Thoracic aorta (tissue), 2 donors: ENCODE results near the gene RANBP3. TPM values are rescaled to one million over a fixed set of nuclear protein-coding genes. Genes with fewer than 3 reads are reported as not detected.

Source experiments
- ATAC-seq: fragments of 150-250 bp; one replicate; pipeline ENCODE4 v1.8.0; 2017; ENCODE audit warnings: low read depth; ENCODE audit not compliant: insufficient number of reproducible peaks, low FRiP score
- DNase-seq: peaks from one replicate; pipeline ENCODE4 v3.0.0-alpha.2; 2020; ENCODE audit warnings: low spot score
- H3K27ac ChIP-seq, 2 donors: fragments of 200-600 bp; sonication (generic); 1 replicate in 1 of 2; 2 replicates in 1 of 2; pipeline ENCODE4 v1.5.1; 2016; ENCODE audit warnings: mild to moderate bottlenecking in 2 of 2, moderate library complexity in 2 of 2
- H3K27me3 ChIP-seq: fragments of 200-600 bp; sonication (generic); replicated peaks from 2 replicates; pipeline ENCODE4 v1.6.0; 2016; ENCODE audit warnings: mild to moderate bottlenecking; ENCODE audit not compliant: insufficient read depth
- H3K36me3 ChIP-seq: fragments of 200-600 bp; sonication (generic); one replicate; pipeline ENCODE4 v1.5.1; 2016
- H3K4me1 ChIP-seq, 2 donors: fragments of 200-600 bp; sonication (generic); 1 replicate in 1 of 2; 2 replicates in 1 of 2; pipeline versions ENCODE4 v1.5.1 to v1.6.0; 2016; ENCODE audit warnings: low read depth in 2 of 2, mild to moderate bottlenecking in 1 of 2; ENCODE audit not compliant: control insufficient read depth in 1 of 2
- H3K4me3 ChIP-seq: fragments of 200-600 bp; sonication (generic); 2 replicates; pipeline ENCODE4 v1.5.1; 2016; ENCODE audit warnings: mild to moderate bottlenecking
- H3K9me3 ChIP-seq: fragments of 200-600 bp; sonication (generic); 2 replicates; pipeline ENCODE4 v1.5.1; 2016
- total RNA-seq, 2 donors: library from RNA; depleted of rRNA; stranded (reverse); fragments of >200 nt; gene quantifications; one replicate each; pipeline versions ENCODE4 v1.1.0 to v1.2.3, GENCODE V29; 2016
- TF ChIP-seq, protein P1 (sequence below): fragments of 200-600 bp; sonication (generic); IDR thresholded peaks from one replicate; pipeline ENCODE4 v1.5.1; 2019; ENCODE audit warnings: antibody characterized with exemption

Gene RANBP3
- total RNA-seq, 2 donors from 2014 or later: 51.4 to 101 TPM

DNA sequence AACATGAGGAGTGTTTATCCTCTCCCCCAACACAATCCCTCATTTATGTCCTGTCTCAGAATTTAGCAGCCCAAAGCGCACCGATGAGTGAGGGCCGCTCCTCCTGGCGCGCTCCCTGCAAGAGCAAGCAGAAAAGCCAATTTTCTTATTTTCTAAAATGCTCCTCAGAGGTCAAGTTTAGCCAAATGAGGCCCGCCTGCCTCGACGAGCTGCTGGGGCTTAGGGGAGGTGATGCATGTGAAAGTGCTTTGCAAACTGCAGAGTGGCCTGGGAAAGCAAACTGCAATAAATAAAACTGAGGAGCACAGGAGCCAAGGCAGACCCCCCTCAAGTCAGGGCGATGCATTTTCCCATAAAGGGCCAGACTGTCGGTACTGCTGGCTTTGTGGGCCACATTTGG is 34.9 kb downstream of the RANBP3 start:
- peaks cover 27% of the 10 kb centered on the region for H3K36me3 ChIP-seq
- no peaks in the 10 kb centered on the region for H3K9me3 ChIP-seq
- H3K4me3 ChIP-seq: no peak overlapping the region
- no peaks in the 10 kb centered on the region for H3K27me3 ChIP-seq
- H3K4me1 ChIP-seq: peaks cover 3 to 18% of the 10 kb centered on the region in 2 donors
- TF ChIP-seq, protein P1, sequence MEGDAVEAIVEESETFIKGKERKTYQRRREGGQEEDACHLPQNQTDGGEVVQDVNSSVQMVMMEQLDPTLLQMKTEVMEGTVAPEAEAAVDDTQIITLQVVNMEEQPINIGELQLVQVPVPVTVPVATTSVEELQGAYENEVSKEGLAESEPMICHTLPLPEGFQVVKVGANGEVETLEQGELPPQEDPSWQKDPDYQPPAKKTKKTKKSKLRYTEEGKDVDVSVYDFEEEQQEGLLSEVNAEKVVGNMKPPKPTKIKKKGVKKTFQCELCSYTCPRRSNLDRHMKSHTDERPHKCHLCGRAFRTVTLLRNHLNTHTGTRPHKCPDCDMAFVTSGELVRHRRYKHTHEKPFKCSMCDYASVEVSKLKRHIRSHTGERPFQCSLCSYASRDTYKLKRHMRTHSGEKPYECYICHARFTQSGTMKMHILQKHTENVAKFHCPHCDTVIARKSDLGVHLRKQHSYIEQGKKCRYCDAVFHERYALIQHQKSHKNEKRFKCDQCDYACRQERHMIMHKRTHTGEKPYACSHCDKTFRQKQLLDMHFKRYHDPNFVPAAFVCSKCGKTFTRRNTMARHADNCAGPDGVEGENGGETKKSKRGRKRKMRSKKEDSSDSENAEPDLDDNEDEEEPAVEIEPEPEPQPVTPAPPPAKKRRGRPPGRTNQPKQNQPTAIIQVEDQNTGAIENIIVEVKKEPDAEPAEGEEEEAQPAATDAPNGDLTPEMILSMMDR: no peak
- DNase-seq: no peak
- no peak for ATAC-seq
- H3K27ac ChIP-seq: no peak overlapping the region

DNA sequence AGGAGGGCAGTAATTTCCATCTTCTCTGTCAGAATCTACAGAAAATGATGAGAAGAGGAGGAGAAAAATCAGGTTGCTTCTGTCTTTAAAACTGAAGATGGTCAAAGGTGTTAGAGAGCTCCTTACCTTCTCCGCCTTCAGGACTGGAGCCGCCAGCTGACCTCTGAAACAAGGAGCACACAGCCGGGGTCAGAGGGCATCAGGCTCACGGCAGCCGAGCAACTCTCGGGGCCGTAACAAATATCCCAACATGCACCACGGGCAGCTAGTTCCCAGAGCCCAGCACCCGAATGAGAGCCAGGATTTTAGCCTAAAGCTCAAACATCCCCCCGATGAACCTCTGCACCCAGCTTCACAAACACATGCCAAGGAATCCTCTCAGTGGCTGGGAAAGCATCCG is 36.3 kb downstream of the RANBP3 start:
- TF ChIP-seq, protein P1: no peak
- peaks cover 27% of the 10 kb centered on the region for H3K36me3 ChIP-seq
- no peak for ATAC-seq
- no peaks in the 10 kb centered on the region for H3K9me3 ChIP-seq
- H3K27me3 ChIP-seq: no peaks in the 10 kb centered on the region
- no peak overlapping the region for H3K4me3 ChIP-seq
- no peak overlapping the region for H3K27ac ChIP-seq
- H3K4me1 ChIP-seq: peaks cover 0 to 4% of the 10 kb centered on the region in 2 donors
- DNase-seq: no peak

DNA sequence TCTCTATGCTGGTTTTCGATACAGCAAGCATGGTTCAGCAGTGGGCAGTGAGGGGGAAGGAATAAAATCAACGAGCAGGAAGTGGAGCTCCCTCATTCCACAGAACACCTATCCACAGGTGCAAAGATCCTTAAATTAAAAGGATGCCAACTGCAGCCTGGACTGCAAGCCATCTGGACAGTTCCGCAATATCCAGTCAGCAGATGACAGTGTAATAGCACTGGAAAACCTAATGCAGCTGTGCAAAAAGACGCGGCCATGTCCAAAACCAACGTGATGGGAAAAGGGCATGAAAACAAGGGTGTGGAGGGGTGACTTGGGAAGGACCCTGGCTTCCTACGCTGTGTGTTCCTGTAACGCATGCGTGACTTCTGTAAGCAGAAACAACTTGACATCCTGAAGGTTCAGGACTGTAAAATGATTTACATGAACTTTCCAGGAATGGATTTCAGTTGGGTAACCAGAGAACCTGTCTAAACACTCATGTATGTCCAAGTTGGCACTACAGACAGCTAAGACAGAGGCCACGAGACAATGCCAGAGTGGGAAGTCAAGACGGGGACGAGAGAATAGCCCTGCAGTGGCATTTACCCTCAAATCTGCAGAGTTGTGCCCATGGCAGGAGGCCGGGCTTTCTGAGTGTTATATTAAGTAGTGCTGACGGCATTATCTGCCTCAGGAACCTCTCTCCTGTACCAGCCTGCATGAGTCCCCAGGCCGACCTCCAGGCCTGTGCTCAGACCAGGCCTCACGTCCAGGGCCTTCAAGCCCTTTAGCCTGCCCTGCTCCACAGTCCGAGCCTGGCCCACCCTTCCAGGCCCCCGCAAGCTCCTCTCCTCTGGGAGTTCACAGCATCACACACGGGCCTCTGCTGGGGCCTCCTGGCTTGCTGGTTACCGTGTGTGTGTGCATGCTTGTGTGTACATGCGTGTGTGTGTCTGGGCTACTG is 37.4 kb downstream of the RANBP3 start:
- Histone ChIP-seq H3K27me3 (no peaks in the 10 kb centered on the region), H3K4me1 (peaks cover under 1 to 4% of the 10 kb centered on the region in 2 donors), H3K27ac (no peak overlapping the region), H3K36me3 (peaks cover 27% of the 10 kb centered on the region), H3K4me3 (no peak overlapping the region), H3K9me3 (no peaks in the 10 kb centered on the region)
- no peak for DNase-seq
- TF ChIP-seq, protein P1: no peak
- ATAC-seq: no peak

DNA sequence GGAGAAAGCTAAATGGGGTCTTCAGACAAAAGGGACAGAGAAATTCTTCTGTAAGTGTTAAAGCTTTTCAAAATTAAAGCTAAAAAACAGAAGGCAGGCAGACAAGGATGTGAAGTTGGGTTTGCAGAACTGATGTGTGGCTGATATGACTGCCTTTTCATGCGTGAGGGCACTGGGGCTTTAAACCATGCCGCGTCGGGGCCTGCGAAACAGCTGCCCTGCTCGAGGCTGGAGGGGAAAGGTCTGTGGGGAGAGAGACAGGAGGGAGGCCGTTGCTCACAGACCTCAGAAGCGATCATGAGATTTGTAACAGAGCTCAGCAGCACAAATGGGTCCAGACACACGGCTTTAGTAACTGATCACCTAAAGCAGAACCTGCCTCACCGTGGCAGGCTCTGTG is 40.4 kb downstream of the RANBP3 start:
- Histone ChIP-seq H3K36me3 (peaks cover 30% of the 10 kb centered on the region), H3K9me3 (no peaks in the 10 kb centered on the region), H3K4me3 (no peak overlapping the region), H3K4me1 (peaks cover 4 to 19% of the 10 kb centered on the region in 2 donors), H3K27ac (no peak overlapping the region), H3K27me3 (no peaks in the 10 kb centered on the region)
- ATAC-seq (no peak), DNase-seq (no peak)
- TF ChIP-seq, protein P1: no peak

DNA sequence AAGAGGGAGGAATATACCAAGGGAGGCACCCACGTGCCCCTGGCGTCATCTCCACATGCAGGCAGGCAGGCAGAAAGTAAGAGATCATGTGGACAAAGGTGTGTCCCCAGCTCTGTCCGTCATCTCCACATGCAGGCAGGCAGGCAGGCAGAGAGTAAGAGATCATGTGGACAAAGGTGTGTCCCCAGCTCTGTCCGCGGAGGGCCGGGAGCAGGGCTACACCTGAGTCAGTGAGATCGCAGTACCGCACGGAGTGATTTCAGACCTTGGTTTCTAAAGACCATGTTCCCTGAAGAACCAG is 41.7 kb downstream of the RANBP3 start:
- Histone ChIP-seq H3K27ac (no peak overlapping the region), H3K36me3 (peaks cover 34% of the 10 kb centered on the region), H3K4me1 (peaks cover 4 to 19% of the 10 kb centered on the region in 2 donors)

More for the DNA sequence above, 41.7 kb downstream of the RANBP3 start:
- Histone ChIP-seq H3K27me3 (no peaks in the 10 kb centered on the region), H3K9me3 (no peaks in the 10 kb centered on the region), H3K4me3 (no peak overlapping the region)
- ATAC-seq: no peak
- TF ChIP-seq, protein P1: no peak
- no peak for DNase-seq
